ENCODE results near the gene ZSWIM6. TPM values are rescaled to one million over a fixed set of nuclear protein-coding genes. Genes with fewer than 3 reads are reported as not detected.
A peak's percentile ranks its signal among the peaks of the same experiment; 100 is the strongest.

Gene ZSWIM6
- total and polyA plus RNA-seq, 4 donors, result 5.9 to 21.6 (median 13.3) TPM

- peak overlapping the region in 1 of 2 donors; percentile 26 for H3K9ac ChIP-seq (ENCODE audit: insufficient read depth in 1 of 2, low read length in 2 of 2)
- no peak overlapping the region for H3K4me3 ChIP-seq
- no peaks in the 10 kb centered on the region for H3K27me3 ChIP-seq (ENCODE audit: control insufficient read depth in 3 of 3, insufficient read depth in 3 of 3, low read length in 2 of 3)
- no peaks in the 10 kb centered on the region for H3K36me3 ChIP-seq (ENCODE audit: control insufficient read depth in 4 of 4, insufficient read depth in 4 of 4, low read length in 4 of 4)
- TF ChIP-seq CTCF (IDR thresholded peaks at IDR 0.05; ENCODE audit: control extremely low read depth, extremely low read depth), result no peak
- peak overlapping the region in 1 of 2 donors; percentile 24 for H3K27ac ChIP-seq (ENCODE audit: low read depth in 1 of 2, low read length in 1 of 2)
- peak in 2 of 3 donors; percentile 72 to 80 for DNase-seq
- ATAC-seq (ENCODE audit: insufficient read depth, low FRiP score), result no peak
- H3K4me1 ChIP-seq (ENCODE audit: control insufficient read depth in 5 of 5, insufficient read depth in 5 of 5, low read length in 5 of 5), result peaks cover 0 to 16% (median 4%) of the 10 kb centered on the region in 5 donors
- 30 to 33% methylated on average over 1 of the region's 1 CpG for WGBS, 2 donors
- H3K9me3 ChIP-seq (ENCODE audit: control insufficient read depth in 4 of 4, insufficient read depth in 3 of 4, low read length in 3 of 4), result no peaks in the 10 kb centered on the region
Observed at GRCh38 chr5:61313960-61314681, 17.9 kb upstream of the ZSWIM6 start.

GRCh38 chr5:61318376-61318775, 13.7 kb upstream of the ZSWIM6 start:
- 64 to 72% methylated on average over 3 of the region's 3 CpGs for WGBS, 2 donors
- no peak for DNase-seq
- peaks cover 0 to 37% (median 14%) of the 10 kb centered on the region in 5 donors for H3K4me1 ChIP-seq (ENCODE audit: control insufficient read depth in 5 of 5, insufficient read depth in 5 of 5, low read length in 5 of 5)
- H3K27me3 ChIP-seq (ENCODE audit: control insufficient read depth in 3 of 3, insufficient read depth in 3 of 3, low read length in 2 of 3), result no peaks in the 10 kb centered on the region
- H3K9me3 ChIP-seq (ENCODE audit: control insufficient read depth in 4 of 4, insufficient read depth in 3 of 4, low read length in 3 of 4), result no peaks in the 10 kb centered on the region
- H3K36me3 ChIP-seq (ENCODE audit: control insufficient read depth in 4 of 4, insufficient read depth in 4 of 4, low read length in 4 of 4), result no peaks in the 10 kb centered on the region
- H3K4me3 ChIP-seq, result no peak overlapping the region
- no peak for TF ChIP-seq CTCF (IDR thresholded peaks at IDR 0.05; ENCODE audit: control extremely low read depth, extremely low read depth)
- no peak overlapping the region for H3K27ac ChIP-seq (ENCODE audit: low read depth in 1 of 2, low read length in 1 of 2)
- no peak for ATAC-seq (ENCODE audit: insufficient read depth, low FRiP score)
- no peak overlapping the region for H3K9ac ChIP-seq (ENCODE audit: insufficient read depth in 1 of 2, low read length in 2 of 2)

GRCh38 chr5:61319388-61320146, 12.5 kb upstream of the ZSWIM6 start:
- Histone ChIP-seq H3K27ac (ENCODE audit: low read depth in 1 of 2, low read length in 1 of 2) (peak overlapping the region in 1 of 2 donors; percentile 49), H3K9ac (ENCODE audit: insufficient read depth in 1 of 2, low read length in 2 of 2) (peak overlapping the region in 1 of 2 donors; percentile 2), H3K36me3 (ENCODE audit: control insufficient read depth in 4 of 4, insufficient read depth in 4 of 4, low read length in 4 of 4) (no peaks in the 10 kb centered on the region), H3K4me3 (no peak overlapping the region), H3K27me3 (ENCODE audit: control insufficient read depth in 3 of 3, insufficient read depth in 3 of 3, low read length in 2 of 3) (no peaks in the 10 kb centered on the region), H3K9me3 (ENCODE audit: control insufficient read depth in 4 of 4, insufficient read depth in 3 of 4, low read length in 3 of 4) (no peaks in the 10 kb centered on the region), H3K4me1 (ENCODE audit: control insufficient read depth in 5 of 5, insufficient read depth in 5 of 5, low read length in 5 of 5) (peaks cover 4 to 38% (median 13%) of the 10 kb centered on the region in 5 donors)
- TF ChIP-seq CTCF (IDR thresholded peaks at IDR 0.05; ENCODE audit: control extremely low read depth, extremely low read depth), result no peak
- DNase-seq (peak in 2 of 3 donors; percentile 59 to 65), ATAC-seq (ENCODE audit: insufficient read depth, low FRiP score) (peak; percentile 32)
- WGBS, 2 donors, result 36 to 40% methylated on average over 9 of the region's 9 CpGs

All from lung (tissue), 12 donors.